K562 (cell line): ENCODE results near the gene RAE1. TPM values are rescaled to one million over a fixed set of nuclear protein-coding genes. Genes with fewer than 3 reads are reported as not detected.

ENCODE experiments used
- ESRRB ChIP-seq: fragments of 250-450 bp; sonication (Bioruptor Pico); IDR thresholded peaks from 2 replicates; pipeline ENCODE4 v1.5.0; 2020; ENCODE audit warnings: mild to moderate bottlenecking, moderate library complexity, borderline replicate concordance
- HNRNPK ChIP-seq: fragments of 200-400 bp; formaldehyde crosslinking; IDR thresholded peaks from one replicate; pipeline ENCODE4 v1.6.1; 2018; ENCODE audit warnings: mild to moderate bottlenecking, low read depth, low read length; ENCODE audit not compliant: poor library complexity, severe bottlenecking
- HNRNPL ChIP-seq: fragments of 200-400 bp; formaldehyde crosslinking; IDR thresholded peaks from 2 replicates; pipeline ENCODE4 v1.6.1; 2017; ENCODE audit warnings: low read depth, mild to moderate bottlenecking, low read length
- MAFG ChIP-seq: fragments of 450-650 bp; conservative IDR thresholded peaks from 2 replicates; pipeline ENCODE4 v1.6.1; 2016; ENCODE audit warnings: missing genetic modification characterization, missing compliant biosample characterization
- MBD1 ChIP-seq: fragments of 250-450 bp; sonication (Bioruptor Pico); IDR thresholded peaks from 2 replicates; pipeline ENCODE4 v1.8.0; 2022; ENCODE audit warnings: inconsistent platforms
- MEF2D ChIP-seq: conservative IDR thresholded peaks from 2 replicates; pipeline ENCODE4 v1.6.1; 2016; ENCODE audit warnings: low read depth, missing genetic modification characterization, missing compliant biosample characterization
- MITF ChIP-seq: IDR thresholded peaks from 2 replicates; pipeline ENCODE4 v1.6.1; 2014; ENCODE audit warnings: antibody characterized with exemption
- NCOA1 ChIP-seq: fragments of 450-650 bp; IDR thresholded peaks from 2 replicates; pipeline ENCODE4 v1.6.1; 2016; ENCODE audit warnings: low read depth
- POLR3G ChIP-seq: IDR thresholded peaks from 2 replicates; pipeline ENCODE4 v1.6.1; 2011; ENCODE audit not compliant: insufficient read length, insufficient replicate concordance; ENCODE audit errors: extremely low read depth
- RAD21 ChIP-seq, 2 experiments: fragments of 250-450 bp in 1 of 2; fragments of 450-650 bp in 1 of 2; sonication (Bioruptor Pico) in 1 of 2; formaldehyde crosslinking in 1 of 2; IDR thresholded peaks in 1 of 2; conservative IDR thresholded peaks in 1 of 2; 2 replicates each; pipeline versions ENCODE4 v1.4.0 to v1.8.0; 2020 to 2022; ENCODE audit warnings: mild to moderate bottlenecking in 2 of 2, moderate library complexity in 1 of 2
- RFX5 ChIP-seq: IDR thresholded peaks from 2 replicates; pipeline ENCODE4 v1.6.1; 2011; ENCODE audit warnings: low read depth, mild to moderate bottlenecking, improper control_type of control experiment, low read length
- RHOXF2B ChIP-seq: fragments of 250-450 bp; sonication (Bioruptor Pico); conservative IDR thresholded peaks from 2 replicates; pipeline ENCODE4 v1.5.1; 2021
- SIX5 ChIP-seq, 2 experiments: IDR thresholded peaks; 2 replicates each; pipeline ENCODE4 v1.6.1; 2011; ENCODE audit warnings: low read length in 2 of 2, borderline replicate concordance in 1 of 2, low read depth in 1 of 2, mild to moderate bottlenecking in 1 of 2, moderate library complexity in 1 of 2; ENCODE audit not compliant: insufficient read depth in 1 of 2
- TBP ChIP-seq: optimal IDR thresholded peaks from 2 replicates; pipeline ENCODE3; 2011; ENCODE audit warnings: low read depth, low read length, improper control_type of control experiment
- VEZF1 ChIP-seq: fragments of 200-800 bp; sonication (Bioruptor generic); IDR thresholded peaks from 2 replicates; pipeline ENCODE4 v1.6.1; 2017; ENCODE audit warnings: missing genetic modification characterization, missing compliant biosample characterization
- XRCC4 ChIP-seq: IDR thresholded peaks from one replicate; pipeline ENCODE4 v1.6.1; 2011; ENCODE audit not compliant: insufficient read depth, insufficient read length; ENCODE audit errors: extremely low read depth
- XRCC5 ChIP-seq: fragments of 200-400 bp; formaldehyde crosslinking; IDR thresholded peaks from 2 replicates; pipeline ENCODE4 v1.6.1; 2017; ENCODE audit warnings: low read depth, mild to moderate bottlenecking, low read length
- ZC3H11A ChIP-seq: IDR thresholded peaks from 2 replicates; pipeline ENCODE4 v1.6.1; 2012; ENCODE audit warnings: low read depth, low read length, improper control_type of control experiment
- ZNF121 ChIP-seq: sonication (generic); formaldehyde crosslinking; conservative IDR thresholded peaks from 2 replicates; pipeline ENCODE4 v1.8.0; 2022; ENCODE audit warnings: missing genetic modification reagents
- ZNF124 ChIP-seq: sonication (generic); formaldehyde crosslinking; IDR thresholded peaks from 2 replicates; pipeline ENCODE4 v1.8.1; 2022; ENCODE audit warnings: missing genetic modification reagents
- ZNF444 ChIP-seq: fragments of 250-450 bp; sonication (Bioruptor Pico); IDR thresholded peaks from 2 replicates; pipeline ENCODE4 v1.4.0; 2020; ENCODE audit warnings: mild to moderate bottlenecking, moderate library complexity
- ZNF695 ChIP-seq: fragments of 450-650 bp; formaldehyde crosslinking; IDR thresholded peaks from 2 replicates; pipeline ENCODE4 v1.4.0; 2020; ENCODE audit warnings: mild to moderate bottlenecking, moderate library complexity
- polyA plus RNA-seq, 8 experiments: library from polyadenylated mRNA; depleted of rRNA in 4 of 8; stranded (reverse) in 5 of 8; unstranded in 3 of 8; fragments of >200 nt; fragmentation: Nextera tagmentation in 2 of 8; fragmentation: Illumina TruSeq in 1 of 8; extraction: Ambion mirVana in 2 of 8; extraction: Trizol in 1 of 8; gene quantifications; 2 replicates each; pipeline versions ENCODE4 v1.2.1 to v1.2.3, GENCODE V29; 2011 to 2014; ENCODE audit warnings: inconsistent platforms in 1 of 8, missing spikeins in 1 of 8
- total RNA-seq, 7 experiments: library from RNA; depleted of rRNA in 6 of 7; stranded (reverse); fragments of >200 nt in 6 of 7; fragmentation: Illumina TruSeq in 2 of 7; extraction: Trizol in 2 of 7; gene quantifications; 2 replicates each; pipeline versions ENCODE4 v1.2.1 to v1.2.3, GENCODE V29; 2011 to 2021; ENCODE audit warnings: low replicate concordance in 1 of 7
- TF ChIP-seq, protein P1 (sequence below): fragments of 450-650 bp; IDR thresholded peaks from one replicate; pipeline ENCODE4 v1.6.1; 2018; ENCODE audit warnings: mild to moderate bottlenecking, moderate library complexity; ENCODE audit not compliant: partially characterized antibody

RAE1 gene
- total and polyA plus RNA-seq, 9 of the 15 experiments (the other 6 are each of a cell fraction or from before 2014, with no cell fraction given): 33.7 to 248 (median 77.7) TPM

DNA sequence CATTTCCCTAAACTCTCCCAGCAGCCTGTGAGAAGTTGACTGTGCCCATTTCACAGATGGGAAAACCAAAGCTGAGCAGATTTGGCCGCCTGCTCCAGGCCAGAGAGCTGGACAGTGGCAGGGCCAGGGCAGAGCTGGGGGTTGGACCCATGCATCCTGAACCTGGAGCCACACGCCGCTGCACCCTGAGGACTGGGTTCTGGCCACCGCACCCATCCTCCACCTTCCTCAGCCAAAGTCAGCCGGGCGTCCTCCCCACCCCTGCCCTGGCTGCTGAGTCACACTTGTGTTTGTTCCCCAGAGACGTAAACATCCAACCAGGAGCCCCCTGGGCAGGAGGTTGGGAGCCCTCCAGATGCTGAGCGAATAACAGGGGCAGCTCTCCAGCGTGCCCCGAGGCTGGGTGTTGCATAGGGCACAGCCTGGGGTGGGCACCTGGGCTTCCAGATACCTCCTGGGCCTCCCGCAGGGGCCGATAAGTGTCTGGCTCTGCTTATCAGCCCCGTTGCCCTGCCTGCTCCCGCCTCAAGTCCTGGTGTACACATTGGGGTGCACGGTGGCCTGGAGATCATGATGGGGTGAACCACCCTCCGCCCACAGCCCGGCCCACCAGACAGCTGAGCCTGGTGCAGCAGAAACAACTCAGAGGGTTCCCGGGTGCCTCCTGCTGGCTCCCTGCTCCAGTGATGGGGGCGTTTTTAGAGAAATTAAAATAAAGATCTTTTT, 64.0 kb downstream of the RAE1 start (continued):
- TF ChIP-seq ESRRB (no peak), TBP (no peak), RFX5 (no peak), ZNF444 (CRISPR knock-in tag) (no peak), RHOXF2B (CRISPR knock-in tag) (no peak), XRCC5 (no peak), NCOA1 (peak; percentile 19; the same call in 1 of the 2 replicates), MAFG (tag) (peak; percentile 77), ZNF121 (no peak), HNRNPL (peak; percentile 74; the same call in 1 of the 2 replicates), HNRNPK (no peak), ZC3H11A (no peak), POLR3G (no peak), ZNF124 (CRISPR knock-in tag) (no peak), MEF2D (tag) (no peak; the same call in 1 of the 2 replicates), ZNF695 (no peak), SIX5 (IDR thresholded peaks at IDR 0.05; ENCODE audit: borderline replicate concordance in 1 of 2, insufficient read depth in 1 of 2, low read depth in 1 of 2, low read length in 2 of 2) (no peak), RAD21 (CRISPR knock-in tag; conservative IDR thresholded peaks at IDR 0.05 in 1 of 2, IDR thresholded peaks at IDR 0.05 in 1 of 2) (peak in 1 of 2 experiments; percentile 20; a peak in 2 of 4 replicates), MBD1 (no peak), XRCC4 (no peak), MITF (no peak), VEZF1 (CRISPR knock-in tag) (peak; percentile 66)
- TF ChIP-seq, protein P1, sequence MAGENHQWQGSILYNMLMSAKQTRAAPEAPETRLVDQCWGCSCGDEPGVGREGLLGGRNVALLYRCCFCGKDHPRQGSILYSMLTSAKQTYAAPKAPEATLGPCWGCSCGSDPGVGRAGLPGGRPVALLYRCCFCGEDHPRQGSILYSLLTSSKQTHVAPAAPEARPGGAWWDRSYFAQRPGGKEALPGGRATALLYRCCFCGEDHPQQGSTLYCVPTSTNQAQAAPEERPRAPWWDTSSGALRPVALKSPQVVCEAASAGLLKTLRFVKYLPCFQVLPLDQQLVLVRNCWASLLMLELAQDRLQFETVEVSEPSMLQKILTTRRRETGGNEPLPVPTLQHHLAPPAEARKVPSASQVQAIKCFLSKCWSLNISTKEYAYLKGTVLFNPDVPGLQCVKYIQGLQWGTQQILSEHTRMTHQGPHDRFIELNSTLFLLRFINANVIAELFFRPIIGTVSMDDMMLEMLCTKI: no peak
